ENCODE results near the gene RGL1. TPM values are rescaled to one million over a fixed set of nuclear protein-coding genes. Genes with fewer than 3 reads are reported as not detected.

The RGL1 gene
- total RNA-seq, 1 donor from 2014 or later: 3.2 TPM

DNA sequence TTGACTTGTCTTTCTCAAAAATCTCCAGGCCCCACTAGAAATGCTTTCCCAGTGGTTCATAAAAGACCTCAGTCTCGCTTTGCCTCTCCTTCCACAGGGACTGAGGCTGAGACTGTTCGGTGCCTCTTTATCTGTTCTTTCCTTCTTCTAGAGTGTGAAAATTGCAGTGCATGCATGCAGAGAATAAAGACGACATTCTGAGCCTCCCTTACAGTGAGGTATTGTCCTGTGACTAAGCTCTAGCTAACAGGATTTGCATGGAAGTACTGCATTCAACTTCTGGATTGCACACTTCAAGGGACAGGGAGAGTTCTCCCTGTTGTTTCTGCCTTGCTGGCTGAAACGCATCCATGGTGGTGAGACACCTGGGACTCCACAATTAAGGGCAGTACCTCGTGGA lies 163.5 kb downstream of the RGL1 start:
- H3K27me3 ChIP-seq (ENCODE audit: control insufficient read depth, insufficient read depth, low read length): no peaks in the 10 kb centered on the region
- no peak for DNase-seq (ENCODE audit: low read depth)
- H3K36me3 ChIP-seq (ENCODE audit: control insufficient read depth, insufficient read depth, low read length): no peaks in the 10 kb centered on the region
- H3K4me3 ChIP-seq (ENCODE audit: low read depth, low read length): no peak overlapping the region
- TF ChIP-seq, protein P1, sequence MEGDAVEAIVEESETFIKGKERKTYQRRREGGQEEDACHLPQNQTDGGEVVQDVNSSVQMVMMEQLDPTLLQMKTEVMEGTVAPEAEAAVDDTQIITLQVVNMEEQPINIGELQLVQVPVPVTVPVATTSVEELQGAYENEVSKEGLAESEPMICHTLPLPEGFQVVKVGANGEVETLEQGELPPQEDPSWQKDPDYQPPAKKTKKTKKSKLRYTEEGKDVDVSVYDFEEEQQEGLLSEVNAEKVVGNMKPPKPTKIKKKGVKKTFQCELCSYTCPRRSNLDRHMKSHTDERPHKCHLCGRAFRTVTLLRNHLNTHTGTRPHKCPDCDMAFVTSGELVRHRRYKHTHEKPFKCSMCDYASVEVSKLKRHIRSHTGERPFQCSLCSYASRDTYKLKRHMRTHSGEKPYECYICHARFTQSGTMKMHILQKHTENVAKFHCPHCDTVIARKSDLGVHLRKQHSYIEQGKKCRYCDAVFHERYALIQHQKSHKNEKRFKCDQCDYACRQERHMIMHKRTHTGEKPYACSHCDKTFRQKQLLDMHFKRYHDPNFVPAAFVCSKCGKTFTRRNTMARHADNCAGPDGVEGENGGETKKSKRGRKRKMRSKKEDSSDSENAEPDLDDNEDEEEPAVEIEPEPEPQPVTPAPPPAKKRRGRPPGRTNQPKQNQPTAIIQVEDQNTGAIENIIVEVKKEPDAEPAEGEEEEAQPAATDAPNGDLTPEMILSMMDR (IDR thresholded peaks at IDR 0.05; ENCODE audit: insufficient read depth, low read length, poor library complexity, severe bottlenecking): no peak

DNA sequence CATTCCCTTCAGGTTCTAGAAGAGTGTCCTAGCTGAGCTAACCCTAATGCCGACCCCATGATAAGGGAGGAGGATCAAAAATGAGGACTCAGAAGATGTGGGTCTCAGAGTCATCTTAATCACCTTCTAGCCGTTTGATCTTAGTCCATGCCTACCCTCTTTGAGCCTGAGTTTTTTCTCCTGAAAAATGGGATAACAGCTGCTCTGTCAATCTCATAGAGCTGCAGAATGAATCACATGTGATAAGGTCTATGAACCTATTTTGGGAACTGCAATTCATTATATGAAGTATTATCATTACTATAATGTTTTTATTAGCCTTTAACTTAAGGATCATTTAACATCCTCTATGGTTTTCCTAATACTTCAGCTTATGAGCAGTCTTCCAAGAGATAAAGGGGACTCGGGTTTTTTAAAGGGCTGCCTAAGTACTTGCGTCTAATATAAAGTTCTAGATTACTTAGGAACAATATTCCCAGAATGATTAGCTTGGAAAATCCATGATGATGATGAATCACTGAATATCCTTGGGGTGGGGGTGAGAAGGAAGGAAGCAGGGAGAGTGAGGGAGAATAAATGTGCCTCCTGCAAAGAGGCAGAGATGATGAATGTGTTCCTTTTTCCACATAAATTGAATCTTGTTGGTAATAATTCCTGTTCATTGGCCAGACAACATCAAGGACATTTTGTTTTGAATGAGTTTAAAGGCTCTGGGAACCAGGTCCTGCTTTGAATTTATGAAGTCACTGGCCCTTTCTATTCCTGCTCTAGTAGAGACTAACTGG lies 165.8 kb downstream of the RGL1 start:
- TF ChIP-seq, protein P1 (IDR thresholded peaks at IDR 0.05; ENCODE audit: insufficient read depth, low read length, poor library complexity, severe bottlenecking): no peak
- Histone ChIP-seq H3K4me3 (ENCODE audit: low read depth, low read length) (no peak overlapping the region), H3K27me3 (ENCODE audit: control insufficient read depth, insufficient read depth, low read length) (no peaks in the 10 kb centered on the region), H3K36me3 (ENCODE audit: control insufficient read depth, insufficient read depth, low read length) (no peaks in the 10 kb centered on the region)
- no peak for DNase-seq (ENCODE audit: low read depth)

DNA sequence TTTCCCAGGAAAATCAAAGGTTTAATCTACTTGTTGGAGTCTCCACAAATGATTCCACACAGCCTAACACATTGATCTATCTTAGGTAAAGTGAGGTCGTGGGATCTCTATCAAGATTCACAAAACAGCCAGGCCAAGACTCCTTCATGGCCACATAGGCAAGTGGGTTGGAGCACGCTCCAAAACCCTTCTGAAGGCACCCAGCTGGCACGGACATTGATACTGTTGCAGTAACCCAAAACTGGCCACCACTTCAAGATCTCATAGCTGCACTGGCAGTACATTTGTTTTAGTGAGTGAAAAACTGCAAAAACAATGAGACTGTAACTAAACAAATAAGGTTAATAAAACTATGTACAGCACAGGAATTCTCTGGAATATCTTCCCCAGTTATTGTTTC lies 170.7 kb downstream of the RGL1 start:
- H3K4me3 ChIP-seq (ENCODE audit: low read depth, low read length): no peak overlapping the region
- no peak for DNase-seq (ENCODE audit: low read depth)
- no peaks in the 10 kb centered on the region for H3K36me3 ChIP-seq (ENCODE audit: control insufficient read depth, insufficient read depth, low read length)
- H3K27me3 ChIP-seq (ENCODE audit: control insufficient read depth, insufficient read depth, low read length): no peaks in the 10 kb centered on the region
- TF ChIP-seq, protein P1 (IDR thresholded peaks at IDR 0.05; ENCODE audit: insufficient read depth, low read length, poor library complexity, severe bottlenecking): no peak

DNA sequence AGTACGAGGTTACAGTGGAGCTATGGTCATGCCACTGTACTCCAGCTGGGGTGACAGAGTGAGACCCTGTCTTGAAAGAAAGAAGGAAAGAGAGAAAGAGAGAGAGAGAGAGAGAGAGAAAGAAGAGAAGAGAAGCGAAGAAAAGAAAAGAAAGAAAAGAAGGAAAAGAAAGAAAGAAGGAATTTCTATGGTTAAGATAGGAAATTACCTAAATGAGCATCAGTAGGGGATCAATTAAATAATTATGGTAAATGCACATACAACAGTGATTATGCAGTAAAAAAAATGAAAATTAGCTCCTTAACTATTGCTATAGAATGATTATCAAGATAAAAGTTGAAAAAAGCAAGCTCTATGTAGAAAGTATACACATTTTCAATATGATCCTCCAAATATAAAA lies 172.8 kb downstream of the RGL1 start:
- Histone ChIP-seq H3K27me3 (ENCODE audit: control insufficient read depth, insufficient read depth, low read length) (no peaks in the 10 kb centered on the region), H3K4me3 (ENCODE audit: low read depth, low read length) (no peak overlapping the region), H3K36me3 (ENCODE audit: control insufficient read depth, insufficient read depth, low read length) (no peaks in the 10 kb centered on the region)
- TF ChIP-seq, protein P1 (IDR thresholded peaks at IDR 0.05; ENCODE audit: insufficient read depth, low read length, poor library complexity, severe bottlenecking): no peak
- DNase-seq (ENCODE audit: low read depth): no peak

Other genes with a start within 250 kb of the RGL1 start
- 62.5 and 86.1 TPM in 2 replicates for gene NCF2, start 214.7 kb upstream of the RGL1 start, total RNA-seq
- gene ARPC5, start 169.3 kb upstream of the RGL1 start, total RNA-seq: 140 and 163 TPM in 2 replicates
- gene APOBEC4, start 151.8 kb upstream of the RGL1 start, total RNA-seq: not detected in 2 replicates
- 1.8 and 2.8 TPM in 2 replicates for gene COLGALT2, start 232.6 kb downstream of the RGL1 start, total RNA-seq
- gene TSEN15, start 246.6 kb downstream of the RGL1 start, total RNA-seq: 38.3 and 50.1 TPM in 2 replicates